Esophagus muscularis mucosa (tissue), 3 donors: ENCODE measurements around the gene HS2ST1.

Experiments used
- POLR2A ChIP-seq: fragments of 450-650 bp; IDR thresholded peaks from one replicate; pipeline ENCODE4 v1.6.1; 2017; ENCODE audit warnings: antibody characterized with exemption, moderate library complexity, mild to moderate bottlenecking, low read depth
- POLR2AphosphoS5 ChIP-seq, 2 donors: sonication (generic); formaldehyde crosslinking; IDR thresholded peaks; one replicate each; pipeline ENCODE4 v1.6.1; 2017; ENCODE audit warnings: antibody characterized with exemption in 2 of 2
- TF ChIP-seq, protein P1 (sequence below), 3 experiments: fragments of 200-600 bp in 2 of 3; fragments of 450-650 bp in 1 of 3; sonication (generic) in 2 of 3; IDR thresholded peaks; one replicate each; pipeline ENCODE4 v1.5.1; 2017 to 2019; ENCODE audit warnings: antibody characterized with exemption in 3 of 3, mild to moderate bottlenecking in 2 of 3, moderate library complexity in 1 of 3

DNA sequence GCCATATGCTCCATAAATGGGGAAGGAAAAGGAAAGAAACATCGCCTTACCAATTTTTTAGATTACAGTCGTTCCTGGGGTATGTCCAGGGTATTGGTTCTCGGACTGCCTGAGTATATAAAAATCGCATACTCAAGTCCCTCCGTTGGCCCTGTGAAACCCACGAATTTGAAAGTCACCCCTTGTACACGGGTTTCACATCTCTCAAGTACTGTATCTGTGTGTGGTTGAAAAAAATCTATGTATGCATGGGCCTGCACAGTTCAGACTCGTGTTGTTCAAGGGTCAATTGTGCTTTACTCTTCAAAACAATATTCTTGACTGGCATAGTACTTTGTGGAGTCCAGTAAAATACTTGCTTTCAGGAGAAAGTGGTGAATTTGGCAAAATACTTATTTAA, 171.7 kb downstream of the HS2ST1 start:
- TF ChIP-seq POLR2AphosphoS5 (IDR thresholded peaks at IDR 0.05) (no peak), POLR2A (no peak)
- TF ChIP-seq, protein P1, sequence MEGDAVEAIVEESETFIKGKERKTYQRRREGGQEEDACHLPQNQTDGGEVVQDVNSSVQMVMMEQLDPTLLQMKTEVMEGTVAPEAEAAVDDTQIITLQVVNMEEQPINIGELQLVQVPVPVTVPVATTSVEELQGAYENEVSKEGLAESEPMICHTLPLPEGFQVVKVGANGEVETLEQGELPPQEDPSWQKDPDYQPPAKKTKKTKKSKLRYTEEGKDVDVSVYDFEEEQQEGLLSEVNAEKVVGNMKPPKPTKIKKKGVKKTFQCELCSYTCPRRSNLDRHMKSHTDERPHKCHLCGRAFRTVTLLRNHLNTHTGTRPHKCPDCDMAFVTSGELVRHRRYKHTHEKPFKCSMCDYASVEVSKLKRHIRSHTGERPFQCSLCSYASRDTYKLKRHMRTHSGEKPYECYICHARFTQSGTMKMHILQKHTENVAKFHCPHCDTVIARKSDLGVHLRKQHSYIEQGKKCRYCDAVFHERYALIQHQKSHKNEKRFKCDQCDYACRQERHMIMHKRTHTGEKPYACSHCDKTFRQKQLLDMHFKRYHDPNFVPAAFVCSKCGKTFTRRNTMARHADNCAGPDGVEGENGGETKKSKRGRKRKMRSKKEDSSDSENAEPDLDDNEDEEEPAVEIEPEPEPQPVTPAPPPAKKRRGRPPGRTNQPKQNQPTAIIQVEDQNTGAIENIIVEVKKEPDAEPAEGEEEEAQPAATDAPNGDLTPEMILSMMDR (IDR thresholded peaks at IDR 0.05) = no peak
